HG03103 (cell line): ENCODE results near the gene BRD1.
"Not testable (repeated sequence)": the region's sequence is repeated elsewhere in the genome, so short reads cannot be mapped to it uniquely, and the experiment has no call there.

ENCODE experiments used
- ATAC-seq: cut with Tn5 transposase; IDR thresholded peaks from one replicate; pipeline ENCODE4 v1.9.1; 2021; ENCODE audit warnings: low read depth; ENCODE audit not compliant: unreplicated experiment

Gene BRD1

GRCh38 chr22:49771266-49772065 lies 56.2 kb downstream of the BRD1 start:
- no peak for ATAC-seq

- no peak for ATAC-seq
Observed at GRCh38 chr22:49770547-49771265, 57.0 kb downstream of the BRD1 start.

DNA sequence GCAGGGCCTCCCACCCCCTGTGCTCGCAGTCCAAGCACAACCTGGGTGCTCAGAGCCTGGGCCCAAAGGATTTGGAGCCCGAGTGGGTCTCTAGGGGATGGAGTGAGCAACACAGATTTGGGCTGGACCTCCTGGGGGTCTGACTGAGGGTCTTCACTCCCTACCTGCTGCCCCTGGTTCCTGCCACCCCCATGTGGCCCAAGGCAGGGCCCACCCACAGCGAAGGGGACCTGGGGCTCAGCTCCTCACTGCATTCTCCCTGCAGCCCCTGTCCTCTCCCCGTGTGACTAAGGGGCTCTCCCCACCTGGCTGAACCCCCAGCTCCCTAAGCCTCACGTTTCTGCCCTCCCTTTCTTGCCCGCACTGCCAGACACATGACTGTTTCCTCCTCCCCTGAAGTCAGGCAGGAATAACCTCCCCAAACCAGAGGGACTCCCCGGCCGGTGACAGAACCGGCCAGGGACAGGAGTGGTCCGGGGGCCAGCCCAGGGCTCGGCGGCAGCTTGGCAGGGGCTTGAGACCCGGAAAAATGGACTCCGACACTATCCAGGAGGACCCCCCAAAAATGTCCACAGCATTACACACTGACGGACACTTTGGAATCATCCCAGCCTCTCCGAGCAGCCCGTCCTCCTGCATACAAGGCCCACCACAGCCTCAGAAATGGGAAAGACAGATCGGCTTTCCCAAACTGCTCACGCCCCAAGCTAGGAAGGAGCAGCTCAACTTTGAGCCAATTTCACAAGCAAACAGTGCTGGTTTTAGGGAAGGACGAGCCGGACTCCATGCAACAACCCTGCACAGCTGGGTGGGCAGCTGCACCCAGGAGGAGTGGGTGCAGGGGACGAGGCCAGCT lies 57.8 kb downstream of the BRD1 start:
- no peak for ATAC-seq

GRCh38 chr22:49768951-49769690 lies 58.6 kb downstream of the BRD1 start:
- ATAC-seq = no peak

DNA sequence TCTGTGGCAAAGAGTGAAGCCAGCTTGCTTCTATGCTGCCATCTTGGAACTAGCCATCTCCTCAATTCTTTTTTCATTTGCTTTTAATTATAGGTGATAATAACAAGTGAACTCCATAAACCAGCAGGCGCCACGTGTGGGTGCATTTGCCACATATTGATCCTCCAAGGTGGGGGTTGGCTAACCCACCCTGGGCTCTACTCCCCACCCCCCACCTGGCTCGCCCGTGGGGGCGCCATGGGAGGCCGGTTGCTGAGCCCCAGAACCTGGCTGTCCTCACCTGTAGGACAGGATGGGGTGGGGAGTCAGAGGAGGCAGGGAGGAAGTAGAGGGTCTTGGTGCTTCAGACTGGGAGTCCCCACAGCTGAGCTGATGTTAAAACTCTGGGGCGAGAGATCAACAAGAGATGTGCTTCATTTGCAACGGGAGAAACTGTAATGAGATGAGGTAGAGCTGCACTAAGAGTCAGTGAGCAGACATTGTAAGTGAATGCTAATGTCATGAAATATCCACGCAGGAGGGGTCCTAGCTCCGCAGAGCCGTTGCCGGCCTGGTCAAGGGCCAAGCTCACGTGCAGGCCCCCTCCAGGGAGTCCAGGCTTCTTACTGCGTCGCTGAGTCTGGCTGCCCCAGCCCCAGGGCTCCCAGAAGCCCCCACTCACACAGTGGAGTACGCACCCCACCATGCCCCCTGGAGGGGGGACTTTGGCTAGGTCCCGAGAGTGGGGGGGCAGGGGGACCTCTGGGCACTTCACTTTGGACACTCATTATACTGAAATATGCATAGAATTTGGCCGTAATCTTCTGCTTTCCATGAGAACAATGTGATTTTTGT lies 59.4 kb downstream of the BRD1 start:
- no peak for ATAC-seq

DNA sequence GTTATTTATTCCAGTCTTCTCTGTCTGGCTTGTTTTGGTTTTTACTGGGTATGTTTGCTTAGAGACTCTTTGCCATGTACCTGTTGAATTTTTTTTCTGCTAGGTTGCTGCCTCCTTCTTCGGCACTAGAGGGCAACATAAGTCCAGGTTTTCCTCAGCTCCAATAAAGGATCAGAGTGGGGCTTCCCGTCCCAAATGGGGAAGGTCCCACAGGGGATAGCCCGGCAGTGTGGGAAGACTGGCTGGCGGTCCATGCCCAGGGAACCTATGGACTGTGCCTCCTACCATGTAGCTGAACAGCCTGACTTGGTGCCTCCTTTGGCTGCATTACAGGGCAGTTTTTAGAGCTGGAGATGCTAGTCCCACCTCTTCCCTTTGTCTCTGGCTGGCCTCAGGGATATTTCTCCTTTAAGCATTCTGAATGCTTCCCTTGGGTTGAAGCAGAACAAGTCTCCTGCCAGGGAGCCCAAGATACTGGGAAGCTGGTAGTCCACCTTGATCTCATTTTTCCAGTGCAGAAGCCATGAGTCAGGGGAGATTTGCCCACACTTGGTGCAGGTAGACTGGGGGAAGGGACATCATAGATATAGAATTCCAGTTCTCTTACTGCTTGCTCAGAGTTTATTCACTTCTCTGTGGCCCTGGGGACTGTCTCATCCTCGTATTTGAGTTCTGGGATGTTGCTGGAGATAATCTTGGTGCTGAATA lies 60.2 kb downstream of the BRD1 start:
- ATAC-seq = no peak

GRCh38 chr22:49765951-49766350 lies 61.7 kb downstream of the BRD1 start:
- no peak for ATAC-seq

GRCh38 chr22:49765091-49765771 lies 62.4 kb downstream of the BRD1 start:
- no peak for ATAC-seq

GRCh38 chr22:49764127-49764581 lies 63.5 kb downstream of the BRD1 start:
- ATAC-seq = no peak

DNA sequence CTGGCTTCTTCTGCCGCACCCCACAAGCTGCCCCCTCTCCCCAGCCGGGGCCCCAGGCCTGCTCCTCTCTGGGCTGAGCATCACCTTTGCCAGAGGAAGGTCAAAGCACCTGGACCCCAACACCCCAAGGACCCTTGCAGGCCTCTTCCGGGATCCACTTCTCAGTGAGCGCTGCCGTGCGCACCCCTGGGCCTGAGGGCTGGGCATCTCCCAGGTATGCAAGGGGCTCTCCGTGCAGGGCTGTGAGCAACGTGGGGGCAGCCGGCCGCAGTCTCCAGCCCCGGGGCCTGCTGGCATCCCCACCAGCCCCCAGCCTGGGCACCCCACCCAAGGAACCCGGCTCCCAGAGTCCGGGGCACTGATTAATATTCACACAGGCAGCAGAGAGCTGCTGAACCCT lies 64.0 kb downstream of the BRD1 start:
- no peak for ATAC-seq

GRCh38 chr22:49763138-49763537 lies 64.5 kb downstream of the BRD1 start:
- ATAC-seq = no peak

- not testable (repeated sequence) for ATAC-seq
Observed at GRCh38 chr22:49762571-49762970, 65.1 kb downstream of the BRD1 start.

- no peak for ATAC-seq
Observed at GRCh38 chr22:49761836-49762235, 65.8 kb downstream of the BRD1 start.

GRCh38 chr22:49760630-49761571 lies 66.8 kb downstream of the BRD1 start:
- no peak for ATAC-seq

- ATAC-seq = no peak
Observed at GRCh38 chr22:49760280-49760629, 67.4 kb downstream of the BRD1 start.

GRCh38 chr22:49756676-49757075 lies 71.0 kb downstream of the BRD1 start:
- no peak for ATAC-seq

GRCh38 chr22:49756201-49756600 lies 71.5 kb downstream of the BRD1 start:
- no peak for ATAC-seq
